ENCODE results near the gene USP10. TPM values are rescaled to one million over a fixed set of nuclear protein-coding genes. Genes with fewer than 3 reads are reported as not detected.

USP10 gene, protein sequence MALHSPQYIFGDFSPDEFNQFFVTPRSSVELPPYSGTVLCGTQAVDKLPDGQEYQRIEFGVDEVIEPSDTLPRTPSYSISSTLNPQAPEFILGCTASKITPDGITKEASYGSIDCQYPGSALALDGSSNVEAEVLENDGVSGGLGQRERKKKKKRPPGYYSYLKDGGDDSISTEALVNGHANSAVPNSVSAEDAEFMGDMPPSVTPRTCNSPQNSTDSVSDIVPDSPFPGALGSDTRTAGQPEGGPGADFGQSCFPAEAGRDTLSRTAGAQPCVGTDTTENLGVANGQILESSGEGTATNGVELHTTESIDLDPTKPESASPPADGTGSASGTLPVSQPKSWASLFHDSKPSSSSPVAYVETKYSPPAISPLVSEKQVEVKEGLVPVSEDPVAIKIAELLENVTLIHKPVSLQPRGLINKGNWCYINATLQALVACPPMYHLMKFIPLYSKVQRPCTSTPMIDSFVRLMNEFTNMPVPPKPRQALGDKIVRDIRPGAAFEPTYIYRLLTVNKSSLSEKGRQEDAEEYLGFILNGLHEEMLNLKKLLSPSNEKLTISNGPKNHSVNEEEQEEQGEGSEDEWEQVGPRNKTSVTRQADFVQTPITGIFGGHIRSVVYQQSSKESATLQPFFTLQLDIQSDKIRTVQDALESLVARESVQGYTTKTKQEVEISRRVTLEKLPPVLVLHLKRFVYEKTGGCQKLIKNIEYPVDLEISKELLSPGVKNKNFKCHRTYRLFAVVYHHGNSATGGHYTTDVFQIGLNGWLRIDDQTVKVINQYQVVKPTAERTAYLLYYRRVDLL
- 42.2 and 48.6 TPM in 2 replicates for total RNA-seq

DNA sequence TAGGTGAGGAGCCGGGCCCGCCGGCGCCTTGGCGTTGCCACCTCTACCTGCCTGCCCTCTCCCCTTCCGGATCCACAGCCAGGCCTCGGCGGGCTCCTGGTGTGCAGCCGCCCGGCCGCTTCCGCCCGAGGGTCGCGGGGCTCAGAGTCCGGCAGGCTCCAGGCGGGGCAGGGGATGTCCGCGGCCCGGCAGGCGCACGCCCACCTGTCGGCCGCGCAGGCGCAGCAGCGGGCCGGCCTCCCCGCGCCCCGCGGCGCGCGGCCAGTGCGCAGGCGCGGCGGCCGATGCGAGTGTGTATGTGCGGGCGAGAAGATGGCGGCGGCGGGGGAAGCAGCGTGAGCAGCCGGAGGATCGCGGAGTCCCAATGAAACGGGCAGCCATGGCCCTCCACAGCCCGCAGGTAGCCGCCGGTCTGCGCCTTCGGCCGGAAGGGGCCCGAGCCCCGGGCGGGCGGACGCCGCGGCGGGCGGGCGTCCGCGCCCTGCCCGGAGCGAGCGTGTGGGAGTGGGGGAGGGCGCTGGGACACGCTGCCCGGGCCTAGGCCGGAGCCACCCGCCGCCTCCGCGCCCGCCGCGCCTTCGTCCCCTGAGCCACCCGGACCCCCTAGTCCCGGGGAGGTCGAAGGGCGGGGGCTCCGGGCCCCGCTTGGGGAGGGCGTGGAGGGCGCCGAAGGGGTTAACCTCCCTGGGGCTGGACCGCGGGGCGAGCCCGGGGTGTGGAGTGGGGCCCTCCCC lies at the start of gene USP10:
USP10 (plus strand) TSS at position 289 of the 734 bp plus-strand sequence; CDS start at position 380, 91 bp downstream.

DNA sequence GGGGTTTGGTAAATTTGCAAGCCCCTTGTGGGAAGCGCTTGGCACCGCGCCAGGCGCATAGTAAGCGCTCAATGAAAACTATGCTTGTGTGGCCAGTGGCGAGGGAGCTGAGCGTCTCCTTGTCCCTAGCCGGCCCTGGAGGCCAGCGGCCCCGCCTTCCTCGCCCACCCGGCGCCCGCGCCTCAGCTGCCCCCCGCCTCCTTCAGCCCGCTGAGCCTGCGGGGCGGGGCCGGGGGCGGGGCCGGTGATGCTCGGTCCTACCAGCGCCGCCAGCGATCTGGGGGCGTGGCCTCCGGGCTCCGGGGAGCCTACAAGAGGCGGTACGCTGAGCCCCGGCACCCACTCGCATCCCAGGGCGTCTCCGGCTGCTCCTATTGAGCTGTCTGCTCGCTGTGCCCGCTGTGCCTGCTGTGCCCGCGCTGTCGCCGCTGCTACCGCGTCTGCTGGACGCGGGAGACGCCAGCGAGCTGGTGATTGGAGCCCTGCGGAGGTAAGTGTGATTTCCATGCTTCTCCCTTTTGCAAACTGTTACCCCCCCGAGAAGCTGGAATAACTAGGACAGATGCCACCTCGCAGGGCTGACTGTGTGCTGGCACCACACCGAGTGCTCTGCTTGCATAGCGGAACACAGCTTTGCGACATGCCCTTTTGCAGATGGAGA lies 120.0 kb downstream of the USP10 start, which contains the start of gene CRISPLD2:
CRISPLD2 (plus strand) TSS at position 342 of the 661 bp plus-strand sequence. CDS start 18,511 bp downstream, outside the sequence.

Other genes starting within 250 kb of the USP10 start
- gene MEAK7, start 195.3 kb upstream of the USP10 start, total RNA-seq: 11.4 and 14.4 TPM in 2 replicates
- gene COTL1, start 81.9 kb upstream of the USP10 start, total RNA-seq: 50.3 and 84.2 TPM in 2 replicates
- gene KLHL36, start 51.5 kb upstream of the USP10 start, total RNA-seq: 42.2 and 55.3 TPM in 2 replicates
- 0.32 and 0.61 TPM in 2 replicates for gene CRISPLD2, start 120.0 kb downstream of the USP10 start, total RNA-seq

Data from epithelial cell of umbilical artery (primary cell).